Nephron (organoid): ENCODE results near the gene HEPHL1.

Experiments used
- H3K27ac Mint-ChIP-seq, 3 experiments: 2 replicates each; pipeline ENCODE4 v1.8.0; 2020; ENCODE audit warnings: mixed read lengths in 3 of 3, mild to moderate bottlenecking in 2 of 3, moderate library complexity in 1 of 3
- H3K27me3 Mint-ChIP-seq: 2 replicates; pipeline ENCODE4 v1.8.0; 2021; ENCODE audit warnings: low read depth, mild to moderate bottlenecking, moderate library complexity, mixed read lengths
- H3K36me3 Mint-ChIP-seq: 2 replicates; pipeline ENCODE4 v1.8.0; 2020; ENCODE audit warnings: low read depth, mixed read lengths
- H3K4me1 Mint-ChIP-seq: 2 replicates; pipeline ENCODE4 v1.8.0; 2020; ENCODE audit warnings: mixed read lengths
- H3K4me3 Mint-ChIP-seq, 3 experiments: 2 replicates each; pipeline ENCODE4 v1.8.0; 2020; ENCODE audit warnings: mild to moderate bottlenecking in 3 of 3, mixed read lengths in 3 of 3, moderate library complexity in 2 of 3
- H3K9me3 Mint-ChIP-seq: 2 replicates; pipeline ENCODE4 v1.8.0; 2020; ENCODE audit warnings: mixed read lengths
- TF ChIP-seq, protein P1 (sequence below), 3 experiments: fragments of 200-600 bp; sonication (generic); IDR thresholded peaks; one replicate each; pipeline ENCODE4 v1.5.0; 2021; ENCODE audit warnings: antibody characterized with exemption in 3 of 3; ENCODE audit not compliant: unreplicated experiment in 3 of 3

The HEPHL1 gene

DNA sequence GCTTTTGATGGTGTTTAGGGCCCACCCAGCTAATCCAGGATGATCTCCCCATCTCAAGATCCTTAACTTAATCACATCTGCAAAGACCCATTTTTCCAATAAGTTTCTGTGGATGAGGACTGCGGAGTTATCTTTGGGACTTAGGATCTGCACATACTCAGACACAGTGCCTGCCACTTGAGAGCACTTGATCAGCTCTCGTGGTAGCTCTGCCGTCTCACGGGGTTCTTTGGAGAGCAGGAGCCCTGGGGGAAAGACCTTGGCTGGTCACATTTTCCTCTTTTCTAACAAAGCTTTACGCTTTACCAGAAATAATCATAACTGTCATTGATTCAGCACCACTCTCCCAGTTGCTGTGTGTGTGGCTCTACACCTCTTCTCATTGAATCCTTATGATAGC, 6.1 kb downstream of the HEPHL1 start:
- H3K36me3 Mint-ChIP-seq = no peaks in the 10 kb centered on the region
- H3K4me1 Mint-ChIP-seq = peaks cover 12% of the 10 kb centered on the region
- H3K4me3 Mint-ChIP-seq = no peak overlapping the region
- peaks cover 13% of the 10 kb centered on the region for H3K9me3 Mint-ChIP-seq
- TF ChIP-seq, protein P1, sequence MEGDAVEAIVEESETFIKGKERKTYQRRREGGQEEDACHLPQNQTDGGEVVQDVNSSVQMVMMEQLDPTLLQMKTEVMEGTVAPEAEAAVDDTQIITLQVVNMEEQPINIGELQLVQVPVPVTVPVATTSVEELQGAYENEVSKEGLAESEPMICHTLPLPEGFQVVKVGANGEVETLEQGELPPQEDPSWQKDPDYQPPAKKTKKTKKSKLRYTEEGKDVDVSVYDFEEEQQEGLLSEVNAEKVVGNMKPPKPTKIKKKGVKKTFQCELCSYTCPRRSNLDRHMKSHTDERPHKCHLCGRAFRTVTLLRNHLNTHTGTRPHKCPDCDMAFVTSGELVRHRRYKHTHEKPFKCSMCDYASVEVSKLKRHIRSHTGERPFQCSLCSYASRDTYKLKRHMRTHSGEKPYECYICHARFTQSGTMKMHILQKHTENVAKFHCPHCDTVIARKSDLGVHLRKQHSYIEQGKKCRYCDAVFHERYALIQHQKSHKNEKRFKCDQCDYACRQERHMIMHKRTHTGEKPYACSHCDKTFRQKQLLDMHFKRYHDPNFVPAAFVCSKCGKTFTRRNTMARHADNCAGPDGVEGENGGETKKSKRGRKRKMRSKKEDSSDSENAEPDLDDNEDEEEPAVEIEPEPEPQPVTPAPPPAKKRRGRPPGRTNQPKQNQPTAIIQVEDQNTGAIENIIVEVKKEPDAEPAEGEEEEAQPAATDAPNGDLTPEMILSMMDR (IDR thresholded peaks at IDR 0.05; ENCODE audit: unreplicated experiment in 3 of 3) = no peak
- H3K27ac Mint-ChIP-seq = peak overlapping the region in 1 of 3 experiments; percentile 18
- no peaks in the 10 kb centered on the region for H3K27me3 Mint-ChIP-seq

DNA sequence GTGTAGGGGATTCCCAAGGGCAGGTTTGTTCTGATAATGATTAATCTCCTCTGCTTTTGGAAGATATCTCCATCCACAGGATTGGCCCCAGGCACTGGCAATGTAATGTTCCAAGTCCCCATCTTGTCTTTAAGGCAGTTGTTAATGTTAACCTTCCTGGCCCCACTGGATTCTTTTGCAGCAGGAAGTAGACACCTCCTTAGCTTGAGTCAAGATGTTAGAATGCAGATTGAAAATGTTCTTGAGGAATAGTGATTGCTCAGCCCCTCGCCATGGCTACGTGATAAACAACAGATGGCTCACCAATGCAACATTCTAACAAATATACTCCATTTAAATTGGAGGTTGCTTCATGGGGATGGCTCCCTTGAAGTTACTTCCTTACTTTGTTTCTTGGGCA, 7.3 kb downstream of the HEPHL1 start:
- peaks cover 18% of the 10 kb centered on the region for H3K4me1 Mint-ChIP-seq

DNA sequence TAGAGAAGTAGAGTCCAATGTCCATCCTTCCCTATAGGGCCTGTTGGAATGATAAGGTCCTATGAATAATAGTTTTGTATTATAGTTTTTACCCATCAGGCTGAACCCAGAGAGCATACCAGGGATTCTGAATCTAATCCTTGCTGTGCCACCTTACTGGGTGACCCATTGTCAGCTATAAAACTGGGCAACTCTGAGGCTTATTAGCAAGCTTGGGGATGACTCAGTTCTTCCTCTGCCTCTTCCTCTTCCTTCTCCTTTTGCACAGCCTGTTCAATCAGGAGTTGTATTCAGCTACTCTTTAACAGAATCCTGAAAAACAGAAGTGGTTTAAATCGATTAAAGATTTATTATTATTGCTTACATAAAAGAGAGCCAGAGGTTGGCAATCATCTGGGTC, 8.9 kb downstream of the HEPHL1 start:
- peaks cover 11% of the 10 kb centered on the region for H3K9me3 Mint-ChIP-seq
- H3K4me1 Mint-ChIP-seq = peaks cover 12% of the 10 kb centered on the region
- TF ChIP-seq, protein P1 (IDR thresholded peaks at IDR 0.05; ENCODE audit: unreplicated experiment in 3 of 3) = no peak
- no peak overlapping the region for H3K27ac Mint-ChIP-seq
- H3K27me3 Mint-ChIP-seq = no peaks in the 10 kb centered on the region
- H3K36me3 Mint-ChIP-seq = no peaks in the 10 kb centered on the region
- no peak overlapping the region for H3K4me3 Mint-ChIP-seq

More for the DNA sequence above, 7.3 kb downstream of the HEPHL1 start:
- H3K9me3 Mint-ChIP-seq = peaks cover 11% of the 10 kb centered on the region
- H3K36me3 Mint-ChIP-seq = no peaks in the 10 kb centered on the region
- H3K27ac Mint-ChIP-seq = peak overlapping the region in 2 of 3 experiments; percentile 18 to 73
- TF ChIP-seq, protein P1 (IDR thresholded peaks at IDR 0.05; ENCODE audit: unreplicated experiment in 3 of 3) = no peak
- no peak overlapping the region for H3K4me3 Mint-ChIP-seq
- H3K27me3 Mint-ChIP-seq = no peaks in the 10 kb centered on the region

DNA sequence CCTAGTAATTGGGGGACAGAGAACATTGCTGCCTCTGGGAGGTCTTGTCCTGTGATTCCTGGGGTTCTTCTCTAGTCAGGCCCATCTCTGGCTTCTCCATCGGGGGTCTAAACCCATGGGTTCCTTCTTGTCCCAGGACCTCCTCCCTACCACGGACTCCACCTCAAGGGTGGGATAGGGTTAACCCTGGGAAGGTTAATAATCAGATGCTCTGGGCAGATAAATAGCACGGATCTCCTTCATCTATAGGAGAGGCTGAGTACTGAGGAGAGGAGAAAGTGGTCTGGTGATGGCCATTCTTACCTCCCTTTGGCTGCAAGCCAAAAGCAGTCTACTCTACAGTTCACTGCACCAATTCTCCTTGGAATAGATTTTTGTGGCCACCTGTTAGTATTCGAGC, 10.5 kb downstream of the HEPHL1 start:
- Mint-ChIP-seq H3K27me3 (peaks cover 4% of the 10 kb centered on the region), H3K4me1 (peaks cover 12% of the 10 kb centered on the region), H3K36me3 (peaks cover 4% of the 10 kb centered on the region), H3K9me3 (peaks cover 8% of the 10 kb centered on the region), H3K4me3 (no peak overlapping the region), H3K27ac (peak overlapping the region in 2 of 3 experiments; percentile 21 to 39)
- TF ChIP-seq, protein P1 (IDR thresholded peaks at IDR 0.05; ENCODE audit: unreplicated experiment in 3 of 3) = no peak

DNA sequence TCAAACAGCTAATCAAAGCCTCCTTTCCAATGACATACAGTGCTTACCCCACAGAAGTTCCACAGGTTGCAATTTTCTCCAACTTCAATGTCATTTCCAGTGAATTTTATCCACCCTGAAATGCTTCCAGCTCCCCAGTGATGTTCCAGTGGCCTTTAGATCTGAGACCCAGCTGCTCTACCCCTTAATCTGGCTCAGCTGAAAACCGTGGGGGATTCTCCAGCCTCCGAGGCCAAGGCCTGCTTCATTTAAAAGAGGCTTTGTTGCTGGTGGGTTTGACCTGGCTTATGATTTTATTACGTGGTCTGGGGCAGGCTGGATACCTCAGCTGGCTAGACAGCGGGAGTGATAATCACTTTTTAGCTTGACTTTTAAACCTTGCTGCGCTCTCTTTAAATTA, 10.9 kb downstream of the HEPHL1 start:
- H3K9me3 Mint-ChIP-seq = peaks cover 5% of the 10 kb centered on the region
- peaks cover 4% of the 10 kb centered on the region for H3K36me3 Mint-ChIP-seq
- H3K27me3 Mint-ChIP-seq = peaks cover 4% of the 10 kb centered on the region
- H3K4me3 Mint-ChIP-seq = no peak overlapping the region
- H3K4me1 Mint-ChIP-seq = peaks cover 12% of the 10 kb centered on the region
- TF ChIP-seq, protein P1 (IDR thresholded peaks at IDR 0.05; ENCODE audit: unreplicated experiment in 3 of 3) = no peak
- H3K27ac Mint-ChIP-seq = peak overlapping the region in 2 of 3 experiments; percentile 21 to 39

DNA sequence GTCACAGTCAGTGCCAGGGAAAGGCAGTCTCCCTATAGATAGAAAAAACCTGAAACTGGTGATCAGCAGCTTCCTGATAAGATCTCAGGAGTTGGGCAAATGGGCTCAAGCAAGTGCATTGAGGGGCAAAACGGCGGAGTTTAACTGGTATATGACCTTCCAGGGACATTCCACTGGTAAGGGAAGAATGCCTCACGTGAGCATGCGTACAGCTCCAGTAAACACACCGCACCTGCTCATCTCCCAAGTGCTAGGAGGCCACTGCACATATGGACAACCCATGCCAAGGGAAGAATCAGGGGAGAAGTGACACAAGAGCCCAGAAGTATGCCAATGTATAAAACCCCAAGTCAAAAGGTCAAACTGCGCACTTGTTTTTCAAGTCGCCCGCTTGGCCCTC, 11.6 kb downstream of the HEPHL1 start:
- TF ChIP-seq, protein P1 (IDR thresholded peaks at IDR 0.05; ENCODE audit: unreplicated experiment in 3 of 3) = no peak
- Mint-ChIP-seq H3K27ac (no peak overlapping the region), H3K27me3 (peaks cover 4% of the 10 kb centered on the region), H3K9me3 (no peaks in the 10 kb centered on the region), H3K36me3 (peaks cover 4% of the 10 kb centered on the region), H3K4me1 (peaks cover 12% of the 10 kb centered on the region), H3K4me3 (no peak overlapping the region)
